Activated T-helper 9 cell treated with anti-CD3 and anti-CD28 coated beads, Interleukin-2, amount 50 U/mL, for 16 hours (primary cell): ENCODE measurements around the gene RPS17.
A peak's percentile ranks its signal among the peaks of the same experiment; 100 is the strongest.

Experiments used
- DNase-seq: peaks from one replicate; pipeline ENCODE4 v3.0.0-alpha.2; 2020; ENCODE audit warnings: low read depth

RPS17 gene

DNA sequence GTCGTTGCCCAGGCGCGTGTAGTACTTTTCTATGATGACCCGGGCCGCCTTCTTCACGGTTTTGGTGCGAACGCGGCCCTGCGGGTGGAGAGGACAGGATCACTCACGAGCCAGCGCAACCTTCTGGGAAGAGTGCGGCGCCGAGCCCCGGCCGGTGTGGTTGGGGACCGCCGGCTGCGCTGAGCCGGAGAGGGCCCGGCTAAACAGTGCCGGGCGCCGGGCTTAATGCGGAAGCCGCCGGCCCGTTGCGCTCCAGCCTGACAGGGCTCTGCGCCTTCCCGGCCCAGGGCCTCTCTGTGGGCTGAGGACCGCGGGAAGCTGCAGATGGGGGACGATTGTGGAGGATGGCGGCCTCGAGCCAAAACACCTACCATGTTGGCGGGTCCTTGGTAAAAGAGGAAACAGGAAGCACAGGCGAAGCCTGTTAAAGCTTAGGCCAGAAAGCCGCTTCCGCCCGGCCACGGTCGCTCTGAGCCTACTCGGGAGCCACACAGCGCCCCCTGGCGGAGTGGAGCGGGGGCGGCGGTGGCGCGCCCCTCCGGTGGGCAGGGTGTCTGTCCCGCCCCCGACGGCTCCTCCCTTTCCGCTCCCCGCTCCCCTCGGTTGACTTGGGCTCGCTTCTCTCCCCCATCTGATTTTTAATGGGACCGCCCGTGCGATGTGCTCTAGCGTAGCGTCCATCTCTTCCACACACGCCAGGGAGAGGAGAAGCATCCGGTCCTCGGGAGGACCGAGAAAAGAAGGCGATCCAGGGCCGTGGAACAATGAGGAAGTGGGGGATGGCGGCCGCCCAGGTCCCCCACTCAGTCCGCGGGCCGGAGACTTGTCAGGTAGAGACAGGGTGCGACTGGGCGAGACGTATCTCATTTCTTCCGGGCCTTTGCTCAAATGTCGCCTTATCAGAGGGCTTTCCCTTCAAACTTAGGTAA lies at the start of gene RPS17:
TSS of gene RPS17 (minus strand) at position 403 of the 929 bp plus-strand sequence. CDS start at position 374, 29 bp downstream.
- DNase-seq: peak; percentile 99

DNA sequence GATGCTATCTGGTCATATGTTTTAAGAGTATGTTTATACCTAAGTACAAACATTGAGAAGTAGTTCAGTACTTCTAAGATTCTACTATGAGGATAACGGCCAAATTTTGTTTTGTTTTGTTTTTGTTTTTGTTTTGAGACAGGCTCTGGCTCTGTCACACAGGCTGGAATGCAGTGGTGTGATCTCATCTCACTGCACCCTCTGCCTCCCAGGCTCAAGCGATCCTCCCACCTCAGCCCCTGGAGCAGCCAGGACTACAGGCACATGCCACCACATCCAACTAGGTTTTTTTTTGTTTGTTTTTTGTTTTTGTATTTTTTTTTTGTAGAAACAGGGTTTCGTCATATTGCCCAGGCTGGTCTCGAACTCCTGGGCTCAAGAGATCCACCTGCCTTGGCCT lies 47.5 kb upstream of the RPS17 start:
- DNase-seq: no peak

DNA sequence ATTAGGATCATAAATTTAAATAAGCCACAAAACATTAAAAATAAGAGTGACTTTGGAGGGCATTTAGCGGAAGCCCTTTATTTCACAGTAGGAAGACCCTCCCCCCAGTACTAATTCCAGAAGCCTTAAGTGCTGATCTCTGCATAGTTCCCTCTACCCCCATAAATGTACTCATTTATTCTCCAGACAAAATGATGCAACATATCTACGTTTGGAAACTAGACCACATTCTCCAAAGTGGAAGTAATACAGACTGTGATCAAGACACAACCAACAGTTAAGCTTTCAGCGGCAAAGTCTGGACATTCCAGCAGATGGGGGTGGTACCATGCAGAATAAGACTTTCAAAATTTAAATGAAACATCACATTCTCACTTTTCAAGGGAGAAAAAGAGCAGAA lies 44.8 kb upstream of the RPS17 start:
- no peak for DNase-seq

DNA sequence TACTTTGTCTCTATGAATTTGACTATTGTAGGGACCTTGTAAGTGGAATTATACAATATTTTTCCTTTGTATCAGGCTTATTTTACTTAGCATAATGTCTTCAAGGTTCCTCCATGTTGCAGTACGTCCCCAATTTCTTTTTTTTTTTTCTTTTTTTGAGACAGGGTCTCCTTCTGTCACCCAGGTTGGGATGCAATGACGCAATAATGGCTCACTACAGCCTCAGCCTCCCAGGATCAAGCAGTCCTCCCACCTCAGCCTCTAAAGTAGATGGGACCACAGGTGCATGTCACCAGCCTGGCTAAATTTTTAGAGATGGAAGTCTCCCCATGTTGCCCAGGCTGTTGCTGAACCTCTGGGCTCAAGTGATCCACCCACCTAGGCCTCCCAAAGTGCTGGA lies 40.5 kb upstream of the RPS17 start:
- DNase-seq: no peak

DNA sequence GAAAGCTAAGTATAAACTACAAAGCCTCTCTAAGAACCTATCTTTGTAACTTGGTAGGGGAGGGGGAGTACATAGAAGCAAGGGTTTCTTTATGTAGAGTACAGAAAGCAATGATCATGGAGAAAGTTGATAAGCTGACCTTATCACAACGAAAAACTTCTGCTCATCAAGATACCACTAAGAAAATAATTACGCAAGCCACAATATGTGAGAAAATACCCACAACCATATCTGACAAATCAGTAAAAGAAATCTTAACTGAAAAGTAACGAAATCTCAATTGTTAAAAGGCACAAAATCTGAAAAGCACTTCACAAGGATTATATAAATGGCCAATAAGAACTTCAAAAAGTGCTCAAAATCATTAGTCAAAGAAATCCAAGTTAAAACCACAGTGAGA lies 35.1 kb upstream of the RPS17 start:
- no peak for DNase-seq

DNA sequence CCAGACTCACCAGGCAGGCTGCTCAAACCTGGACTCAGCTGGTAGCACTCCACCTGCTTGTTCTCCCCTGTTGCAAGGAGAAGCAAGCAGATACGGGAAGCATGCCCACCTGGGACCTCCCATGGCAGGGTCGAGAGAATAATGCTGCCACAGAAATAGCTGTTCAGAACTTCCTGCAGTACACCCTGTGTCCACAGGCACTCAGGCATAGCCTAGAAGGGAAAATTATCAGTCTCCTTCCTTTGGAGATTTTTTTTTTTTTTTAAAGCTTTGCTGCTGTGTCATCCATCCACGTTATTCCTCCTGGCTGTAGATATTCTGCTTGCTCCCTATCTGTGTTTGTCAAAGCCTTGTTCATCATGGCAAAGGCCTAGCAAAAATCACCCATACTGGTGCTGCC lies 32.7 kb upstream of the RPS17 start:
- DNase-seq: no peak

DNA sequence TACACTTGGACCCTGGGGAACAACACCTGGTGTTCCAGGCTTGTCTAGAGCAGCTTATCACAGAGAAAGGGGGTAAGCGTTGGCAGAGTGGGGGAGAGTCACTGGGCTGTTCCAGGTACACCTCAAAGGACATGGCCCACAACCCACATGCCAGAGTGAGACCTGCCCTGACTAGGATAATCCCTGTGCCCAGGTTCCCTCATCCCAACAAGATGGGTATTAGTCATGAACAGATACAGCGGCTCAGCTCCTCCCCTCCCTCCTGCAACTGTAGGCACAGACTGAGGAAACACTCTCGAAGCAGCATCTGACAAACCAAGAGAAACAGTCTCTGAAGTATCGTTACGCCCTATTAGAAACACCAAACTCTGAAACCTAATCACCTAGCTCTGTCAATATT lies 32.1 kb upstream of the RPS17 start:
- no peak for DNase-seq

DNA sequence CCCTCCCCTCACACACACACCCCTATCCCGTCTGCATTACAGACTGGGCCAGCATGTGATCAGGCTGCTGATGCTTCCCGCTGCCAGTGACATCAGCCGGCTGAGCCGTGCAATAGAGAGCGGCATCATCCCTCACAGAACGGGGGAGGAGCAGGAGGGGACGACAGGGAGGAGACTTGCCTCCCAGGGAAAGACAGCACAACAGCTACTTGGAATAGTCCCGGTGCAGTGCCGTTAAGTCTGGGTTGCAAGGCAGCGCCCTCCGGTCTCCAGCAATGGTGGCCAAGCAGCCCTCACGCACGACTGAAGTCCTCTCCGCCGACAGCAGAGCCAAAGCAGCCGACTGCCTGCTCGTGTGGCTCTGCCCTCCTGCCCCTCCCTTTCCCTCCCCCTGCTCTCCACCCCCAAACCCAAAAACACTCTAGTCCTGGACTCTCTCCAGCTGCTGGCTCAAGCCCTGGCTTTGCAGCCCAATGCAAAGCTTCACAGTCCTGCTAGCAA lies 31.5 kb upstream of the RPS17 start:
- DNase-seq: no peak

DNA sequence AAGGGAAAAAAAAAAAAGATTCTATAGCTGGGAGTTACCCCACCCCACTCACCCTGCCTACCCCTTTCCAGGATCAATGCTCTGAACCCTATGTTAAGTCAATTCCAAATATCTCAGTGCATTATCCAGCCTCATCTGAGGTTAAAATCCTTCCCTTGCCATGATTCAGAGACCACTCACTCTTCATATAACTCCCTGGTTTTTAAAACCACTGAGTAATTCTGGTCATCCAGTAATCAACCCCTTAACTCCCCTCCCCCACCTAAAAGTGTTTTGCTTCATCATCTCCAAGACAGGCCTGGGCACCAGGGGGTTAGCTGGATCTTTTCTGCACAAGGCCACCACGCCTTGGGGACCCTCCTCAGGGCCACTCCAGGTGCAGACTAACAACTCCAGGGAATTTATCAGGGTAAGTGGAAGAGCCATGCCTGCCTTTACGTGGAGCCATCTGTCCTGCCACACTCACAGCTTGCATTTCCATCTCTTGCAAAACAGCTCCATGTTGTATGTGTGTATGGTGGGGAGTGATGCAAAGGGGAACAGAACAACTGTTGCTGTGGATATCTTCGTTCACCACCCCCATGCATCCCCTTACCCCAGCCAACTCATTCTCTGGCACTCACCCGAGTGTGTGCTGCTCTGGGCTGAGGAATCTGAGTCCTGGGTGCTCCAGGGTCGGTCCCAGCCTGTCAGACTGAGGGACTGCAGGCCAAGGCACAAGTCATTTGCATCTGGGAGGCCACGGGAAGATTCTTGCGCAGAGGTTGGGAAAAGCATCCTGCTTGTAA lies 30.7 kb upstream of the RPS17 start:
- no peak for DNase-seq

DNA sequence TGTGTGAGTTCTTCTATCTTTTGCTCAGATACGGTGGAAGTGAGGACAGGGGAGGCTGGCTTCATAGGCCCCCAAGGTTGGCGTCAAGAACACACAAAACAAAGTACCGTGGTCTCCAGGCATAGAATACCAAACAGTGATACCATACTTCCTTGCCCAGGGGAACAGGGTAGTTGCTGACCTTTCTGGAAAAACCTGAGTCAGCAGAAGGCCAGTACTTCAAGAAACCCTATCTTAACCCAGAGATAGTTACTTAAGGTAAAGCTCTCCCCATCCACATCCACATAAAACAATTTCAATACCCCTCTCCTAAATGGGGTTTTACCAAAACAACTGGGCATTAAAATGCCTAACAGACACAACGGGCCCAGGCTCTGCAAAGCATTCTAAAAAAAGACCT lies 29.6 kb upstream of the RPS17 start:
- DNase-seq: no peak

DNA sequence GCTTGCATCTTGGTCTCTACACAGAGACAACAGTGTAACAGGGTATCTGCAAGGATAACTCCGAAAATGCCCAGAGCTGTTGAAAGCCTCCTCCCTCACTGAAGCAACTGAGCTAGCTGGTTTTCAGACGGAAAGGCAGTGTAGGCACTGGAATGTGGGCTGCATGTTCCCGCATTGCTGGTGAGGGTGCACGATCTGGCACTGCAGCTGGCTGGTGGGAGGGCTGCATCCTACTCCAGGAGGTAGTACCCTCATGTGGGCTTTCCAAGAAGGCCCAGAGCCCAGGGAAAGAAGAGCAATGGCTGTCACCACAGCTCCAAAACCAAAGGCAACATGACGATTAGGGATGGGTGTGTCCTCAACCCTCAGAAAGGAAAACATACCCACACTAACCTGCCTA lies 28.7 kb upstream of the RPS17 start:
- no peak for DNase-seq

DNA sequence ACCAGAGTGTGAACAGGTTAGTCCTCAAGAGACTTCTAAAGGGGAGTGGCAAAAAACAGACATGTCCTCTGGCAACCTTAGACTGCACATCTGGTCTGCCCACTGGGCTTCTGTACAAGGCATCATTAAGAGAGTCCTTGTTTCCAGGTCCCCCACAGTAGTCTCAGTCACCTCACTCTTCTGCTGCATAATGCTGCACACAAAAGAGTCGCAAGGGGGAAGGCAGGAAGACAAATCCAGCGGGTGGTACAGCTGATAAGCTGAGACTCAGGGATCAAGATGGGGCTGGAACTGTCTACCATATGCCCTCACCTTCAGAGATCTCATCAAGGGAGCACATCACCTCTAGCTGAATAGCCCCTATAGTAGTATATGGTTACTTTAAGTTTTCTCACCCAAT lies 27.4 kb upstream of the RPS17 start:
- no peak for DNase-seq

DNA sequence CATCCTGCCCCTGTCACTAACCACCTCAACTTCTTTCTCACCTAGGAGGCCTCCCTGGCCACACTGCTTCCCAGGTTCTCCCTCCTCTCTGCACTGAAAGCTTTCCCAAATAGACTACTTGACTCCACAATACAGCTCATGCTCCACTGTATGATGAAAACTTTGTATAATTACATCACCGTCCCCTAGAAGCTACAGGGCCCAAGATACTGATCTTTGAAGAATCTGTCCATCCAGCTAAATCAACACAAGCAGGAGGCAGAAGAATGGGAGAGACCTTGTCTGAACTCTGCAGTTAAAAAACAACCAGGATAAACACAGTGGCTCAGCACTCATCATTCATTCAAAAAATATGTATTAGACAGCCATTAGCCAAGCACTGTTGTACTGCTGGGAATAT lies 26.4 kb upstream of the RPS17 start:
- DNase-seq: no peak

DNA sequence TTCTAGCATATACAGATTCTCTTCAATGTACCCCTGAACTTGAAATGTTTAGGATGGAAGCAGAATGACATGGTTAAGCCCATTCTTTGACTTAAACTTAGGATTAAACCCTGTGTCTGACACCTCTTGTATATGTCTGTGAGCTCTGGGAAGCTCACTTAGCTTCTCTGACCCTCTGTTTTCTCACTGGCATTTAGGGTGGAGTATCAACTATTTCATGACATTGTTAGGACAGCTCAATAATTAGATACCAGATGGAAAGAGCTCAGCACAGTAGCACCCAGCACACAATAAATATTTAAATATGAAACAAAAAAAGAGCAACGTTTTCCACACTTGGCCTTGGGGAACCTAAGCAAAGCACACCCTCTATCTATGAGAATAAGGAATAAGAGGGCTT lies 18.2 kb upstream of the RPS17 start:
- DNase-seq: no peak

DNA sequence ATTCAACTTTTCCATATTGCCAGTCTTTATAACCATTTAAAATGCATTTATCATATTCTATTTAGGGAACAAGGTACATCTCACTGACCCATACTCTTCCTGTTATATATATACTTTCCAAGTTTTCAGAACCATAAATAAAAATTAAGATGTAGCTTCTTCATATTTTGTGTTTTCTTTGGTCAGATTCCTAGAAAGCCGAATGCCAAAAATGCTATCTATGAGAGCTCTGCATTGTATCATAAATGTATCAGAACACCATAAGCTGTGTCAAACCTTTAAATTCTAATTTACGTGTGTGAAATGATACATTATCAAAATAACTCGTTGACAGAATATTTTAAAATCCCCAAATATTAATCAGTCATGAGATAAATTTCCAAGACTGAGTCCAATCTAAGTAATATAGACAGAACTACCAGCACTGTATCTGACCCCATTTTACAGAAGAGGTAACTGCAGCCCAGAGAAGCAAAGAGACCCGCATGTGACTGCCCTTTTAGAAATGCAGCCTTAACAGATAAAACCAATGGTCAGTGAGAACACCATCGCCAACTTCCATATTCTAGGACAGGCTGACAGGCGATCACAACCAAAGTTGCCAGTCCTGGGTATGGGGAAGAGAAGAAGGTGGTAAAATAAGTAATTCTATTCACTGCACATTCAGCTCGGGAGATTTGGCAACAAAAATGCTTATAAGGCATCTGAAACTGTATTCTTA lies 16.2 kb upstream of the RPS17 start:
- no peak for DNase-seq

DNA sequence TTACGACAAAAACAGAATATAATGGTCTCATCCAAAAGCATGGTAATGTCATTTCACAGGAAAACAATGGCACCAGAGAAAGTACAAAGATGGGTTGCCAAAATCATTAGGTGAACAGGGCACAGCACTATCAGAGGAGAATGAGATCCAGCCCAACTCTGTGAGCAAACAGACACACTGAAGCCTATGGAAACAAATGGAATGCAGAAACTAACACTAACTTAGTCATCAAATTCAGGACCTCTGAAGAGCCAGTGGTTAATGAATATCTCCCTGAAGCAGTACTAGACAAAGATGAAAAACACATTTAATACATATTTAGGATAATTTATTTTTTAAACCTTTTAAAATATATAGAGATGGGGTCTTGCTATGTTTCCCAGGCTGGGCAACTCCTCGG lies 14.6 kb upstream of the RPS17 start:
- DNase-seq: no peak

DNA sequence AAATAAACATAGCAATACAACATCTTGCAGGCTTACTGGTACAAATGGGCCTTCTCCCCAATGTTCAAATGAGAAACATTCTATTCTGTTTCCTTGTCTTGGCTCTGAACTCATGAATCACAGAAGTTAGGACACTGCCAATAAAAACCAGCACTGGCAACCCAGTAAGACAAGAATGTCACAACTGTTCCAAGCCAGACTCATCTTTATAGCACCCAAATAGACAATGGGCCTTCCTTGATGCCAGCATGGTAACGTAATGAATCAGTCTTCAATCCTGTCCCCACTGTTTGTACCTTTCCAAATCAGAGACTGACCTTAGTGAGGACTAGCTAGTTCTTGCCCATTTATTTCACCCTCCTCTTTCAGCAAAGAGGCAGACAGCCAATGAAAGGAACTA lies 14.1 kb upstream of the RPS17 start:
- DNase-seq: no peak

DNA sequence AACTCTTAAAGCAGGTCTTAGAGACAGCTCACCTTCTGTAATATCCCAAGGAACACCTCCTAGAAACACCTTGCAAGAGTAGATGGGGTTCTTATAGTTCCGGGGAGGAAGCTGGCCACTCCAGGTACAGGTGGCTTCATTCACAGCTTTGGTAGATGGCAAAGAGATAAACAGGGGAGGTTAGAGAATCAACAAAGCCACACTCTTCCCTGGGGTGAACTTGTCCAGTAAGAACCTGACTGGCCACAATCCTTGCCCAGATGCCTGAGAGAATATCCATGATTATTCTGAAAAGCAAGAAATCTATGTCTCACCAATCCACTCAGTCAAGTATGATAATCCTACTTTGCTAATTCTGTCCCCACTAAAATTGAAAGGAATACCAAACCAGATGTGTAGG lies 13.6 kb upstream of the RPS17 start:
- DNase-seq: no peak

DNA sequence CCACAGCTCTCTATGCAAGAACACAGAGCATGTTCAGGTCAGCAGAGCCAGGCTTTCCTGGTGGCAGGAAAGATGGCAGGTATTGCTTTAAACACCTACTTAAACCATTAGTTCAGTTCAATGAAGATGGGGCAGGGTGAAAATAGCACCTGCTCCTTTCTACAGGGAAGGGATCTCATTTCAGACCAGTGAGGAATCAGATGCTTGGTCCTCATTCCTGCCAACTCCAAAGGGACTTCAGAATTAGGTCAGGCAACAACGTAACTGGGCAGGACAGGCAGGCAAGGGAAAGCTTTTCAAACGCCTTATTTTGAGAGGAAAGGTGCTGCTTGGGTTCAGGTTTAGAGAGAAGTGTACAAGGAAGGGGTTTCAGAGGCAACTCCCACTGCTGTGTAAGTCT lies 12.6 kb upstream of the RPS17 start:
- DNase-seq: no peak

DNA sequence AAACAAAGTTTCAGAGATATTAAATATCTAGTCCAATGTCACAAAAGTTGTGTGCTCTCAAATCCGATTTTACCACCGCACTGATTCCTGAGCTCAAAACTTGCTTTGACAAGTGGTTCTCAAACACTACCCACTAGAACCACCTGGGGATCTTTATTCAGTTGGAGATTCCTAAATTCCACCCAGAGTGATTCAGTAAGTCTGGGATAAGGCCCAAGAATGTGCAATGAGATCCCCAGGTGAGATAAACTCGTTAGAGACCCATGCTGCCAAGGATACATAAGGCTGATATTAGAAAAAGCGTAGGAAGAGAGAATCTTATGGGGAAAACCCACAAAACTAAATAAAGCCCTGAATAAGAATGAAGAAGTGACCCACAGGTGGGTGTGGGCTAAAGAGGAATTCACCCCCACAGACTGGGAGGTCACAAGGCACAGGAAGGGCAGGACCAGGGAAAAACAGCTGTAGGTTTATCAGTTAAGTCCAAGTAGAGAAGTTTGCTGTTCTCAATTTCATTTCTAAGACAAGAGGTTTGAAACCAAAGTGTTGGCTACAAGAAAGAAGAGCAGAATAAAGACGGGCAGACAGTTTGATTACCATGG lies 11.5 kb upstream of the RPS17 start:
- no peak for DNase-seq

DNA sequence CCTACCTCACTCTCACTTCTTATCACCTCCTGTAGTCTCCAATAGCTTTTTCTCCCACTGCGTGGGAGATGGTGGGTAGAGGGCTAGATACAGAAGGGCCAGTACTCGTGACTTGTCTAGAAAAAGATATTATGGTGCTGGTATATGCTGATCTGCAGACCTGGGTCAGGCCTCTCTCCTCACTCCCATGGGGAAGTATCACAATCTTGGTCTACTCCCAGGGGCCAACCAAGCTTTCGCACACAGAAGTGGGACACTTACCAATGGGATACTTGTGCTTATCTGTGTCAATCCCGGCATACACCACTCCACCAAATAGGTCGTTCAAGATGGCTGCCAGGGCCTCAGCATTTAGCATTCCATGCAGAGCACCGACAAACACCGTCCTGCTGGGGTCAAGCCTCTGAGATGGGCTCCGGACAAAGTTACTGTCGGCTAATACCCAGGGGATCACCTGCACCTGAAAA lies 9.0 kb upstream of the RPS17 start:
- DNase-seq: no peak

DNA sequence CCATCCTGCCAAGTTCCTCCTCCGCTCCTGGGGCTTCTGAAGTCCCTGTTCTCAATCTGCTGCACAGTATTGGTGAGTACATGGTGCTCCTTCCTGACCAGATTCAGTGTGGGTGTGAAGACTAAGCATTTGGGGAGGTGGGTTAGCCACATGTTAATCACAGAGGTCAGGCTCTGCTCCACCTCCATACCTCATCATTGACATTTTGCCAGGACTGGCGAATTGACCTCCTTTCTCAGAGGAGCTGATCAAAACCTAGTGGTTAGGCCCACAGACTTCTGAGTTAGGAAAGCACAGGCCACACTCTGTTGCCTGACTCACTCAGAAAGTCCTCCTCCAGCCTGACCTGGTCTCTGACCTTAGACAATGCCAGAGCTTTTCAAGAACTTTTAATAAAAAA lies 8.4 kb upstream of the RPS17 start:
- no peak for DNase-seq
